GM21381 (cell line): ENCODE data around the gene GPR39.

Source experiments
- ATAC-seq: cut with Tn5 transposase; IDR thresholded peaks from one replicate; pipeline ENCODE4 v1.9.1; 2021; ENCODE audit warnings: mild to moderate bottlenecking, moderate library complexity; ENCODE audit not compliant: unreplicated experiment

The GPR39 gene

GRCh38 chr2:132597166-132597565 lies 180.6 kb downstream of the GPR39 start:
- no peak for ATAC-seq

DNA sequence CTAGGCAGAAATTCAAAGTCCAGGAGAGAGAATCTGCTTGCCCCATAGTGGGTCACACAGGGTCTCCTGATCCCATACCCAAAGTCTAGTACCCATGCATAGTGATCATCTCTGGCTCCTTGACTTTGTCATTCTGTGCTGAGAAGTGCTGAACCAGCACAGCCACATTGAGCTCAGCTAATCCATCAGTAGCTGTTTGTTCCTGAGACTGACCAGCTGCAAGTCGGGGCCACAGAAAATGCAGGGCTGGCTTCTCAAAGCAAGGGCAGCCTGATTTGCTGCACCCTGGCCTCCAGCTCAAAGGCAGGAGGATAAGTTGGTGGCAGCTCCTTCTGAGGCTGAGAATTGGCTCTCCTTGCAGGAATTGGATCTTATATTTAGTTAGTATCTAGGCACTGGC lies 181.2 kb downstream of the GPR39 start:
- ATAC-seq, result no peak

DNA sequence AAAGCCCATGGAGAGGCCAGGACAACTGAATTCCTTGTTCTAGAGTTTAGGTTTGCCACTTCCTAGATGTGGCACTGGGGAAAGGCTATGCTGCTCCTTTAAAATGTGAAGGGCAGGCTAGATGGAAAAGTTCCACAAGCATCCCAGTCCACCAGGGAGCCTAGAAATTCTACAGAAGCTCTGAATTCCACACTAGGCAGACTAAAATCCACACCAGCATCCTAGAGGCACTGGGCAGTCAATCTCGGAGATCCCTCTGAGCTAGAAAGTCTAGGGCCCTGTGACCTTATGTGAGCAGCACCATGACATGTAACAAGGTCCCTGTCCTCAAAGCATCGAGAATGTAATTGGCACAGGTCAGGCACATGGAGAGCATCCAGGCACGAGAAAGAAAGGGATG lies 181.9 kb downstream of the GPR39 start:
- no peak for ATAC-seq

GRCh38 chr2:132599556-132599955 lies 183.0 kb downstream of the GPR39 start:
- ATAC-seq, result no peak

GRCh38 chr2:132604561-132604960 lies 188.0 kb downstream of the GPR39 start:
- ATAC-seq, result no peak

- ATAC-seq, result no peak
Measured at GRCh38 chr2:132605236-132606180, 188.9 kb downstream of the GPR39 start.

DNA sequence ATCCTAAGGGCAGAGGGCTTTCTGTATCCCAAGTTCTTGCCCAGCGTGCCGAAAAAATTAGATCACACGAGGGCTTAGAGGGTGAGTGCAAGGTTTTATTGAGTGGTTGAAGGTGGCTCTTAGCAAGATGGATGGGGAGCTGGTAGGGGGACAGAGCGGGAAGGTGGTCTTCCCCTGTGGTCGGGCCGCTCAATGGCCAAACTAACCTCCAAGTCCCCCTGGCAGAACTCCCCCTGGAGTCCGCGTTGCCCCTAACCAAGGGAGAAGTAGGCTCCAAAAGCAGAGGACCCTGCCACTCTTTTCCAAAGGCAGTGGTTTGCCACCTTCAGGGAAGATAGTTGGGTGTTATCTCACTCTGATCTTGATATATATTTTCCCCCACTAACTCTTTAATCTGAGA lies 190.0 kb downstream of the GPR39 start:
- no peak for ATAC-seq

DNA sequence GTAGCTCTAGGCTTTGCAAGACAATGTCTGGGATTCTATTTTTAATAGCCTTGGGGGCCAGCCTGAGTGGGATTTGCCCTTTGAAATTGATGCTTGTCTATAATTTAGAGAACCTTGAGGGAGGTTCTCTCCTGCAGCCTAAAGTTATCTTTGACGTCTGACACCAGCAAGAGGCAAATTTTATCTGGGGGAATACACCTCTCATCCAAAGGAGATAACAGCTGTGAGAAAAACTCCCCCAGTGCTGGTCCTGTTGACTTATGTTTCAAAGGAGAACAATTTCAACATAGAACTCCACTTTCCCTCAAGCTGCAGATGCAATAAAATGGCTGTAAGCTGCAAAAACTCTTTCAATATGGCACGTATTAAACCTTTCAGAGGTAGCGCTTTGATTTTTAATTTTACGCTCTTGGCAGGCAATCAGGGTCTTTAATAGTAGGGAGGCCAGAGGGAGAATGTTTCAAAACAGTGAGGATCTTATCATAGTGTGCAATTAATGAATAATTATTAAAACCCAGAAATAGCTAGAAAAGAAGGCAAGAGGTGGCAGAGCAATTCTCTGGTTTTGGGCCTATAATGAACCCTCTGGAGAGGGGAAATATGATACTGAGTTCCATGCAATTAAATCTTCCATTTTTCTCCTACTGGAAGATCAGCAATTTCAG lies 191.0 kb downstream of the GPR39 start:
- no peak for ATAC-seq

- no peak for ATAC-seq
Measured at GRCh38 chr2:132608311-132608710, 191.7 kb downstream of the GPR39 start.

DNA sequence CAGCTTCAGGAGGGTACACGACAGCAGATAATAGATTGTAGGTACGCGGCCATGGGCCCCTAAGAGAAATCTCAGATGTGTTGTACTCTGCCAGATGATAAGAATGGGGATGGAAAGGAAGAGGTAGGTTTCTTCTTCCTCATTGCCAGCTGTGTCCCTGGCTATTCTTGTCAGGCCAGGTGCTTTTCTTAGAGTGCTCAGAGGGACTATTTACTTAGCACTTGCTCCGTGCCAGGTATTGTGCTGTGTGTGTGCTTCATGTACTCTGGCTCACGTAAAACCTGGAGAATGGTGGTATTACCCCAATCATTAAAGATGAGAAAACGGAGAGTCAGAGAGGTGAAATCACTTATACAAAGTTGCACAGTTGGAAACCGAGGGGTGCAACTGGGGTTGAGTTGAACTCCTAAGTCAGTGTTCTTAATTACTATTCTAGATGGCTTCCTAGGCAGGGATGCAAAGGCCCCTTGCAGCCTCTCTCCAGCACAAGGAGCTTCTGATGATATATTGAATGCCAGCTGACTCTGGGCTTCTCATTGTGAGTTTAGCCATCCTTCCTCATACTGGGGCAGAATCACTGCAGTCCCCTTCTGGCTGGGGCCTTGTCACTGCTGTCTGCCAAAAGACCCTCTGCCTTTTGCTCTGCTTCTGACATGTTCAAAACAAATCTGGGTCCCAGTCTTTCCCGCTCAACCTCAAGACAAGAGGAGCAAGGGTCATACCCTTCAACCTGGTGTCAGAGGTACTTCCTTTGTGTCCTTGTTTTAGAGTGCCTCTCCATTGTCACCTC lies 192.7 kb downstream of the GPR39 start:
- ATAC-seq, result no peak

DNA sequence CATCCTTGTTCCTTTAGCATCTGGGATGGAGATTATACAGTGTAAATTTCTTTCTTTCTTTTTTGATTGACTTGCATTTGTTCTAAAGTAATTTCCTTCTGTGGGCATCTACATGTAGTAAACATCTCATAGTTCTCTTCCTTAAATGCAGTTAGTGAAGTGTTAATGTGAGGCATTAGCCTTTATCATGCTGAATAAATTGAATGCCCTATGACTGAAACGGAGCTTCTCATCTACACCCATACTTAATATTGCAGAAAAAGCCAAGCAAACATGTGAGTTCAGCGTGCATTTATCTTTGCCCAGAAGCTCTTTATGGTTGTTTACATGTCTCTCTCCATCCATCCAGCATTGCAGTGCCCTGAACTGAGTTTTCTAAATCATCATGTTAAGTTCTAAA lies 195.1 kb downstream of the GPR39 start:
- no peak for ATAC-seq

- no peak for ATAC-seq
Measured at GRCh38 chr2:132615329-132616085, 198.9 kb downstream of the GPR39 start.

GRCh38 chr2:132617989-132618388 lies 201.4 kb downstream of the GPR39 start:
- no peak for ATAC-seq

DNA sequence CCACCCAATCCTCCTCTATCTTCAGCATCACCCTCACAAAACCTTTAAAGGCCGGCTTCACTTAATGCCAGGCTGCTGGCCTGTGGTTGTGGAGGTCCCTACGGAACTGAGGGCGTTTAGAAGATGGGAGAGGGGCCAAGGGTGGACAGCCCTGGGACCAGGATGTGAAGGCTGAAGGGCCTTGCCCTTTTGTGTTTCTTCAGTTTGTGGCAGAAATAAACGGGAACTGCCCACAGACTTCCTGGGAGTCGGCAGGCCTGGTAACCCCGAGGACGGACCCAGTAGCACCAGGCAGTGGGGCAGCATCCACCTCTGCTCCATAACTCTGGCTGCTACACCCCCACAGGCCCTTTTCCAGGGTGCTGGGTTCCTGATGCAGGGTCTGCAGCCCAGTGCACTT lies 202.1 kb downstream of the GPR39 start:
- ATAC-seq, result no peak

GRCh38 chr2:132620115-132620514 lies 203.5 kb downstream of the GPR39 start:
- ATAC-seq, result no peak

DNA sequence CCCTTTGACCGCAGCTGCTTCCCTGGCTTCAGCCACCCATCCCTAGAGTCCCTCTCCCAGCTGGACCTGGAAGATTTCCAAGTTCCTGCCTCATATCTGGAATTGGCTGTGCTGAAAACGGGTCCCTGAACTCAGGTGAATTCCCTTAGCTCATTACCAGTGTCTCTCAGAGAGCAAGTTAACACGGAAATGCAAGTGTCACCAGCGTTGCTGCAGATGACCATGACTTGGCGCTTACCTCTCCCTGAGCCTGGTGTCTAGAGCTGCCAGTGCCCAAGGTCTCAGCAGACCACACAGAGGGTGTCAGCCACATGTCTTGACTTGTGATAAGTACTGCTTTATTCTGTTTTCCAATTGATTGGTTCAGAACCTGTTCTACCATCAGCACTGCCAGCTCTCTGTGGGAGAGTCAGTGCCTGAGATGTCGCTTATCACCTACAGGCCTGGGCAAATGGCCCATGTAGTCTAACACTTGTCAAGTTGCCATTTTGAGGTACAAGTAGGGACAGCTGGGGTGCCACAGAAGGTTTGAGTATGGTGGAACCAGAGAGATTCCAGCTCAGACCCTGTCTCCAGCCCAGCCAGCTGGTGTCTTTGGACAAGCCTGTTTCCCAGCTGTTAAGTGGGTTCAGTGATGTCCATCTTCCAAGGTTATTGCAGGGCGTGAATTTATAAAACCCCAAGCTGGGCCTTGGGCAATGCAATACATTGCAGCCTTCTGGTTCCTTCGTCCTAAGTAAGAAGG lies 204.7 kb downstream of the GPR39 start:
- no peak for ATAC-seq

GRCh38 chr2:132623096-132623839 lies 206.7 kb downstream of the GPR39 start:
- ATAC-seq, result no peak

- no peak for ATAC-seq
Measured at GRCh38 chr2:132627536-132627935, 210.9 kb downstream of the GPR39 start.

DNA sequence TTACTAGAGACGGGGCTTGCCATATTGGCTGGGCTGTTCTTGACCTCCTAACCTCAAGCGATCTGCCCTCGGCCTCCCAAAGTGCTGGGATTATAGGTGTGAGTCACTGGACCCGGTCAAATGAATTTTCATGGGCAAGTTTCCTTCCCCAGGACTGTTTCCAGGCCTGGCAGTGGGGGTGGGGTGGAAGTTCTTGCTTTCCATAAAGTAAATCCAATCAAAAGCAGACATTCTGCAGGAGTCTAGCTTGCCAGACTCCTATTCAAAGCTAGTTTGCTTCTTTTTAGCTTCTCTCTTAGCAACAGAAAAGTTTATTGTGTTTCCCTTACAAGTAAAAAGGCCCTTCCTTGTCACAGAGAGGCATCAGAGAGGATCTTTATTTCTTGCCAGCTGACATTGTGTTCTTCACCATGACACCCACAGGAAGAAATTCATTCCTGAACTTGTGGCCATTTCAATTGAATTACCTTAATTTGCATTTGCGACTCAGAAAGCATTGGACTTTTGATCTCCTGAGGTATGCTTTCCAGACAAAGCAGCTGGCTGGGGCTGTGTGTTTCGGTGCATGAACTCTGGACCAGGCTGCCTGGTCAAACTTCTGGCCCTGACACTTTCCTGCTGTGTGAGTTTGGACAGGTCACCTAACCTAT lies 215.5 kb downstream of the GPR39 start:
- no peak for ATAC-seq
